Endothelial cell of umbilical vein (primary cell): ENCODE results near the gene PLCD1. TPM values are rescaled to one million over a fixed set of nuclear protein-coding genes. Genes with fewer than 3 reads are reported as not detected.

ENCODE experiments used
- BruUV-seq: library from RNA; stranded (reverse); fragments of 400-500 nt; replicated peaks from 2 replicates; lab custom pipeline; 2021; lab: Mats Ljungman, UMichigan
- CTCF ChIA-PET: fragments of 300-600, 350-600 bp; sonication (Branson Sonifier 250); formaldehyde crosslinking; loops from one replicate; lab custom pipeline; 2021; ENCODE audit warnings: antibody characterized with exemption, inconsistent platforms; lab: Charles Lee
- POLR2A ChIA-PET: fragments of 300-600, 350-600 bp; sonication (Branson Sonifier 250); formaldehyde crosslinking; loops from one replicate; lab custom pipeline; 2021; ENCODE audit warnings: antibody characterized with exemption, inconsistent platforms; lab: Charles Lee
- DNase-seq: peaks from one replicate; pipeline ENCODE4 v3.0.0-alpha.2; 2011; ENCODE audit warnings: low read depth, low spot score
- FAIRE-seq: peaks from 2 replicates; lab custom pipeline; 2011; peaks lifted over from hg19 to GRCh38; lab: Jason Lieb, UNC
- H2AFZ ChIP-seq: 2 replicates; pipeline ENCODE4 v1.6.0; 2012; ENCODE audit warnings: low read depth, low read length, control low read depth, inconsistent platforms
- H3K27ac ChIP-seq: 2 replicates; pipeline ENCODE4 v1.5.1; 2011; ENCODE audit warnings: low read depth, mild to moderate bottlenecking, control low read depth, low read length, moderate library complexity; ENCODE audit not compliant: insufficient read depth
- H3K27me3 ChIP-seq, 2 experiments: 2 replicates each; pipeline versions ENCODE4 v1.6.0 to v1.6.1; 2011; ENCODE audit warnings: low read length in 2 of 2, mixed read lengths in 1 of 2; ENCODE audit not compliant: control insufficient read depth in 2 of 2, insufficient read depth in 2 of 2
- H3K36me3 ChIP-seq, 2 experiments: 2 replicates in 1 of 2; 3 replicates in 1 of 2; pipeline ENCODE4 v1.5.1; 2011; ENCODE audit warnings: low read length in 2 of 2, mild to moderate bottlenecking in 1 of 2, moderate library complexity in 1 of 2; ENCODE audit not compliant: control insufficient read depth in 2 of 2, insufficient read depth in 2 of 2; ENCODE audit errors: extremely low read depth in 1 of 2
- H3K4me1 ChIP-seq: 3 replicates; pipeline ENCODE4 v1.5.1; 2011; ENCODE audit warnings: mild to moderate bottlenecking, low read length; ENCODE audit not compliant: control insufficient read depth, insufficient read depth; ENCODE audit errors: extremely low read depth
- H3K4me2 ChIP-seq: 2 replicates; pipeline ENCODE4 v1.6.1; 2011; ENCODE audit warnings: low read length, control low read depth, mixed read lengths; ENCODE audit not compliant: insufficient read depth
- H3K4me3 ChIP-seq, 3 experiments: fragments of 200-600 bp in 1 of 3; sonication (generic), shearing (Covaris generic) in 1 of 3; replicated peaks in 1 of 3; 2 replicates each; pipeline ENCODE4 v1.5.1; 2011 to 2016; ENCODE audit warnings: control low read depth in 3 of 3, low read length in 3 of 3, mild to moderate bottlenecking in 2 of 3, inconsistent platforms in 1 of 3, low read depth in 1 of 3, moderate library complexity in 1 of 3; ENCODE audit not compliant: insufficient read depth in 1 of 3
- H3K79me2 ChIP-seq: 2 replicates; pipeline ENCODE4 v1.6.0; 2012; ENCODE audit warnings: low read length, inconsistent platforms; ENCODE audit not compliant: control insufficient read depth, insufficient read depth
- H3K9ac ChIP-seq: replicated peaks from 2 replicates; pipeline ENCODE3; 2011; ENCODE audit warnings: low read length, control low read depth; ENCODE audit not compliant: insufficient read depth; ENCODE audit errors: extremely low read depth
- H3K9me1 ChIP-seq: replicated peaks from 3 replicates; pipeline ENCODE4 v1.6.0; 2011; ENCODE audit warnings: mild to moderate bottlenecking, low read length; ENCODE audit not compliant: control insufficient read depth, insufficient read depth; ENCODE audit errors: extremely low read depth
- H3K9me3 ChIP-seq: replicated peaks from 2 replicates; pipeline ENCODE4 v1.5.1; 2012; ENCODE audit warnings: low read length, inconsistent platforms; ENCODE audit not compliant: control insufficient read depth, insufficient read depth
- H4K20me1 ChIP-seq: replicated peaks from 2 replicates; pipeline ENCODE3; 2011; ENCODE audit warnings: mild to moderate bottlenecking, low read length; ENCODE audit not compliant: control insufficient read depth, insufficient read depth; ENCODE audit errors: extremely low read depth
- EZH2 ChIP-seq: IDR thresholded peaks from 2 replicates; pipeline ENCODE4 v1.6.1; 2012; ENCODE audit warnings: borderline replicate concordance, low read depth, mild to moderate bottlenecking, moderate library complexity, low read length, inconsistent platforms; ENCODE audit not compliant: severe bottlenecking
- FOS ChIP-seq: IDR thresholded peaks from 2 replicates; pipeline ENCODE4 v1.6.1; 2011; ENCODE audit warnings: mild to moderate bottlenecking, low read length, moderate library complexity, borderline replicate concordance; ENCODE audit not compliant: insufficient read depth
- GATA2 ChIP-seq: IDR thresholded peaks from 2 replicates; pipeline ENCODE4 v1.7.0; 2011; ENCODE audit warnings: low read depth, mild to moderate bottlenecking, moderate library complexity, mixed read lengths, low read length; ENCODE audit not compliant: insufficient read length, insufficient read depth
- JUN ChIP-seq: IDR thresholded peaks from 2 replicates; pipeline ENCODE4 v1.6.1; 2011; ENCODE audit warnings: borderline replicate concordance, low read depth; ENCODE audit not compliant: insufficient read length, insufficient read depth
- MYC ChIP-seq: IDR thresholded peaks from one replicate; pipeline ENCODE4 v1.6.1; 2011; ENCODE audit warnings: mild to moderate bottlenecking, low read depth, low read length
- POLR2A ChIP-seq: IDR thresholded peaks from 2 replicates; pipeline ENCODE4 v1.6.1; 2012; ENCODE audit warnings: low read depth, mild to moderate bottlenecking, control low read depth, low read length
- POLR2AphosphoS5 ChIP-seq: IDR thresholded peaks from 2 replicates; pipeline ENCODE4 v1.6.1; 2012; ENCODE audit warnings: low read depth, mild to moderate bottlenecking, control low read depth, low read length, moderate library complexity; ENCODE audit not compliant: insufficient read depth
- dilution Hi-C: fragments of 300-500 bp; cut with MboI; formaldehyde crosslinking; loops from one replicate; pipeline ENCODE4 v1.15.0; 2019; ENCODE audit warnings: low sequenced_read_pairs; ENCODE audit not compliant: extremely low pct_ligation_motif_present
- intact Hi-C: fragments of 100-400 bp; cut with micrococcal nuclease; formaldehyde crosslinking; loops from one replicate; pipeline ENCODE4 v1.10.0; 2022
- polyA plus RNA-seq, 4 experiments: library from polyadenylated mRNA; depleted of rRNA in 3 of 4; stranded (reverse) in 3 of 4; unstranded in 1 of 4; fragments of >200 nt; gene quantifications; 2 replicates each; pipeline versions ENCODE4 v1.2.1 to v1.2.3, GENCODE V29; 2011 to 2012; ENCODE audit warnings: missing spikeins in 1 of 4
- total RNA-seq: library from RNA; stranded (reverse); gene quantifications from 2 replicates; pipeline ENCODE4 v1.2.3, GENCODE V29; 2021
- TF ChIP-seq, protein P1 (sequence below), 2 donors: IDR thresholded peaks; 1 replicate in 1 of 2; 2 replicates in 1 of 2; pipeline ENCODE4 v1.5.1; 2011; ENCODE audit warnings: low read length in 2 of 2, mild to moderate bottlenecking in 2 of 2, moderate library complexity in 2 of 2, control low read depth in 1 of 2, inconsistent platforms in 1 of 2, low read depth in 1 of 2; ENCODE audit not compliant: insufficient read depth in 1 of 2; ENCODE audit errors: extremely low read depth in 1 of 2
- TF ChIP-seq, protein P2 (sequence below): IDR thresholded peaks from 2 replicates; pipeline ENCODE4 v1.6.1; 2011; ENCODE audit not compliant: insufficient read depth, insufficient read length

The PLCD1 gene
- total and polyA plus RNA-seq, 2 donors (not counting 3 experiments of a cell fraction or from before 2014, with no cell fraction given), result 12.6 to 15.3 TPM

DNA sequence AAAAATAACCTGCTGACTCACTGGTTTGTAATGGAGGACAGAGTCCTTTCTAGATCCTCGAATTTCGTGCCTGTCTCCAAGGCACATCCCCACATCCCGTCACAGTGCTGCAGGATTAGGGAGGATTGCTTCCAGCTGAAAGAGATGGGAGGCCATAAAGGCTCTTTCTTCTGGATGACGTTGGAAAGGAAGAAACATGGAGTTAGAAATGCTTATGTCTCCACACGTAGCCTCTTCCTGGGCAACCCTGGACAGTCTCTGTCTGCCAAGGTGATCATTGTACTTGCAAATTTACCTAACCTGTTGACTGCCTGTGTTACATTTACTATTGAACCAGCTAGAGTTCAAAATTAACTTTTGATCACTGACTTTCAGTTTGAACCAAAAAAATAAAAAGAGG is 66.4 kb downstream of the PLCD1 start:
- intact Hi-C loops (no loop called here), dilution Hi-C loops (no loop called here)
- TF ChIP-seq FOS (no peak), POLR2A (no peak)
- H4K20me1 ChIP-seq, result no peaks in the 10 kb centered on the region
- no peak overlapping the region for H3K4me3 ChIP-seq
- no peaks in the 10 kb centered on the region for H3K27me3 ChIP-seq
- no peaks in the 10 kb centered on the region for H3K36me3 ChIP-seq
- no peaks in the 10 kb centered on the region for H3K79me2 ChIP-seq
- CTCF ChIA-PET, result interaction anchor here (2.8 kb wide), 1 partner anchor 12 kb away, joined by 17 read pairs; no protein-coding TSS in a partner anchor
- DNase-seq (no peak), FAIRE-seq (no peak)
- no peak overlapping the region for H3K27ac ChIP-seq
- H3K9me1 ChIP-seq, result no peaks in the 10 kb centered on the region
- H3K9me3 ChIP-seq, result no peaks in the 10 kb centered on the region
- no peak overlapping the region for H2AFZ ChIP-seq
- H3K4me1 ChIP-seq, result peaks cover 11% of the 10 kb centered on the region
- no TSS peak for BruUV-seq
- no peak overlapping the region for H3K4me2 ChIP-seq
- no peak overlapping the region for H3K9ac ChIP-seq
- POLR2A ChIA-PET, result no interaction called here

DNA sequence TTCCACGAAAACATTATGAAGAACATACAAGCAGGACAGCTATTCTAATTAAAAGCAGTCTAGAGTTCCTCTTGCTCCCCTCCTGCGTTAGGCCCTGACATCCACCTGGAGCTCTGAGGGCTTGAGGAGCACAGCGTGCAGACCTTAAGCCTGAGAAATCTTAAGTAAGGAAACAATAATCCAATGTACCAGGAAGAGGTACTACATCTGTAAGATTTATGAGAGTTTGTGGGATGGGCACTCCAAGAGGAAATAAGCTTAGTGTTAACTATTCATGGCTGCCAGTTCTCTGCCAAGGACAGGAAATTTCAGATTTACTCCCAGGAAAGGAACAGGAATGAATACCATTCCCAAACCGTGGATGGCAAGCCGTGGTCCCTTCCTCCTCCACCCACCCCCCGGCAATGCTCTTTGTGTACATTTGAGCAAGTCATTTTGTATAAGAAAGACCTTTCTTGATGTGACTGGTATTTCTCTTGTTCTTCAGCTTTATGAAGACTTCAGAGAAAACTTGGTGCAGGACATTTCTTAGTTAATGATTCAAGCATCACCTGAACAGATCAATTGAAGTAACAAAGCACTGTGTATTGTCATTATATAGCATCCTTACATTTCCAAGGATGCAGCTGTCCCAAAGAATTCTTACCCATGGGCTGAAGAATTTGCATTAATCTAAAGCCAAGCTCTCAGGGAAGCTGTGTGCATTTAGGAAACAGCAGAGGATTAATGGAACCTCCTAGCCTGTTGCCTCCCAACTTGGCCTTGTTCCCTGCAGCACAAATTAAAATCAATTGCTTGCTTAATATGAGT is 67.6 kb downstream of the PLCD1 start:
- H3K4me3 ChIP-seq, result peak overlapping the region in 1 of 3 experiments; percentile 8
- CTCF ChIA-PET, result interaction anchor here (0.7 to 2.8 kb wide), 12 partner anchors 10 to 98 kb away, joined by 3 to 17 read pairs (median 4); no protein-coding TSS in a partner anchor
- no TSS peak for BruUV-seq
- POLR2A ChIA-PET, result no interaction called here
- peak overlapping the region; percentile 52 for H3K4me2 ChIP-seq
- no peaks in the 10 kb centered on the region for H3K27me3 ChIP-seq
- peak overlapping the region; percentile 17 for H2AFZ ChIP-seq
- no peaks in the 10 kb centered on the region for H4K20me1 ChIP-seq
- H3K9ac ChIP-seq, result no peak overlapping the region
- no peaks in the 10 kb centered on the region for H3K9me3 ChIP-seq
- no peak overlapping the region for H3K27ac ChIP-seq
- intact Hi-C loops, result no loop called here
- TF ChIP-seq, protein P1, sequence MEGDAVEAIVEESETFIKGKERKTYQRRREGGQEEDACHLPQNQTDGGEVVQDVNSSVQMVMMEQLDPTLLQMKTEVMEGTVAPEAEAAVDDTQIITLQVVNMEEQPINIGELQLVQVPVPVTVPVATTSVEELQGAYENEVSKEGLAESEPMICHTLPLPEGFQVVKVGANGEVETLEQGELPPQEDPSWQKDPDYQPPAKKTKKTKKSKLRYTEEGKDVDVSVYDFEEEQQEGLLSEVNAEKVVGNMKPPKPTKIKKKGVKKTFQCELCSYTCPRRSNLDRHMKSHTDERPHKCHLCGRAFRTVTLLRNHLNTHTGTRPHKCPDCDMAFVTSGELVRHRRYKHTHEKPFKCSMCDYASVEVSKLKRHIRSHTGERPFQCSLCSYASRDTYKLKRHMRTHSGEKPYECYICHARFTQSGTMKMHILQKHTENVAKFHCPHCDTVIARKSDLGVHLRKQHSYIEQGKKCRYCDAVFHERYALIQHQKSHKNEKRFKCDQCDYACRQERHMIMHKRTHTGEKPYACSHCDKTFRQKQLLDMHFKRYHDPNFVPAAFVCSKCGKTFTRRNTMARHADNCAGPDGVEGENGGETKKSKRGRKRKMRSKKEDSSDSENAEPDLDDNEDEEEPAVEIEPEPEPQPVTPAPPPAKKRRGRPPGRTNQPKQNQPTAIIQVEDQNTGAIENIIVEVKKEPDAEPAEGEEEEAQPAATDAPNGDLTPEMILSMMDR (IDR thresholded peaks at IDR 0.05; ENCODE audit: extremely low read depth in 1 of 2, insufficient read depth in 1 of 2, low read depth in 1 of 2, low read length in 2 of 2), result no peak
- TF ChIP-seq EZH2 (no peak), MYC (no peak), GATA2 (no peak), JUN (no peak), POLR2AphosphoS5 (no peak), POLR2A (no peak), FOS (no peak)
- TF ChIP-seq, protein P2, sequence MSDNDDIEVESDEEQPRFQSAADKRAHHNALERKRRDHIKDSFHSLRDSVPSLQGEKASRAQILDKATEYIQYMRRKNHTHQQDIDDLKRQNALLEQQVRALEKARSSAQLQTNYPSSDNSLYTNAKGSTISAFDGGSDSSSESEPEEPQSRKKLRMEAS, result no peak
- dilution Hi-C loops, result no loop called here
- H3K4me1 ChIP-seq, result peaks cover 20% of the 10 kb centered on the region
- H3K79me2 ChIP-seq, result no peaks in the 10 kb centered on the region
- no peaks in the 10 kb centered on the region for H3K36me3 ChIP-seq
- DNase-seq (peak; percentile 61), FAIRE-seq (no peak)
- no peaks in the 10 kb centered on the region for H3K9me1 ChIP-seq
